Lung (tissue), 12 donors: ENCODE measurements around the gene RPLP1. TPM values are rescaled to one million over a fixed set of nuclear protein-coding genes. Genes with fewer than 3 reads are reported as not detected.

Experiments used
- ATAC-seq: fragments of 200-7000 bp; cut with Tn5 transposase; one replicate; pipeline ENCODE4 v1.9.1; 2020; ENCODE audit warnings: moderate number of reproducible peaks; ENCODE audit not compliant: insufficient read depth, low FRiP score
- DNase-seq, 3 donors: peaks; one replicate each; pipeline ENCODE4 v3.0.0-alpha.2; 2013 to 2017
- H3K27ac ChIP-seq, 2 donors: one replicate each; pipeline ENCODE4 v1.5.1; 2013; ENCODE audit warnings: mild to moderate bottlenecking in 2 of 2, moderate library complexity in 2 of 2, control low read depth in 1 of 2, inconsistent platforms in 1 of 2, low read depth in 1 of 2, low read length in 1 of 2
- H3K27me3 ChIP-seq, 3 donors: one replicate each; pipeline ENCODE4 v1.5.1; 2013; ENCODE audit warnings: low read length in 2 of 3; ENCODE audit not compliant: control insufficient read depth in 3 of 3, insufficient read depth in 3 of 3
- H3K36me3 ChIP-seq, 4 donors: one replicate each; pipeline ENCODE4 v1.5.1; 2013; ENCODE audit warnings: low read length in 4 of 4, mild to moderate bottlenecking in 1 of 4, moderate library complexity in 1 of 4; ENCODE audit not compliant: control insufficient read depth in 4 of 4, insufficient read depth in 4 of 4
- H3K4me1 ChIP-seq, 5 donors: one replicate each; pipeline ENCODE4 v1.5.1; 2013; ENCODE audit warnings: low read length in 5 of 5, mild to moderate bottlenecking in 2 of 5, moderate library complexity in 1 of 5; ENCODE audit not compliant: control insufficient read depth in 5 of 5, insufficient read depth in 5 of 5
- H3K4me3 ChIP-seq: one replicate; pipeline ENCODE4 v1.5.1; 2013; ENCODE audit warnings: mild to moderate bottlenecking, control low read depth, moderate library complexity
- H3K9ac ChIP-seq, 2 donors: one replicate each; pipeline ENCODE4 v1.5.1; 2013; ENCODE audit warnings: low read length in 2 of 2, control low read depth in 1 of 2; ENCODE audit not compliant: insufficient read depth in 1 of 2
- H3K9me3 ChIP-seq, 4 donors: one replicate each; pipeline ENCODE4 v1.5.1; 2013; ENCODE audit warnings: low read length in 3 of 4, mild to moderate bottlenecking in 1 of 4, moderate library complexity in 1 of 4; ENCODE audit not compliant: control insufficient read depth in 4 of 4, insufficient read depth in 3 of 4
- CTCF ChIP-seq: IDR thresholded peaks from 2 replicates; pipeline ENCODE4 v1.5.1; 2012; ENCODE audit warnings: mild to moderate bottlenecking; ENCODE audit errors: control extremely low read depth, extremely low read depth
- WGBS, 2 donors: extraction: QIAGEN DNeasy Blood & Tissue Kit; methylation state at CpG; one replicate each; pipeline ENCODE4 v1.1.7; 2013; 5-methylcytosine and 5-hydroxymethylcytosine counted together
- polyA plus RNA-seq, 2 donors: library from polyadenylated mRNA; stranded (reverse); fragments of 200-250 nt; gene quantifications; one replicate each; pipeline ENCODE4 v1.2.1, GENCODE V29; 2013
- total RNA-seq, 2 donors: library from RNA; depleted of rRNA in 1 of 2; stranded (reverse); fragments of >200 nt in 1 of 2; gene quantifications; one replicate each; pipeline ENCODE4 v1.2.1, GENCODE V29; 2014 to 2021
- donor health status: control.
- donor health status: control.
- donor health status: Bipolar disorder and iron deficiency.
- donor health status: healthy.
- donor health status: DM: yes; HTN: yes; CAD: no.

Gene RPLP1
- total and polyA plus RNA-seq, 4 donors = 201 to 2,405 (median 1,545) TPM

GRCh38 chr15:69469467-69470201 lies 17.0 kb downstream of the RPLP1 start:
- H3K4me3 ChIP-seq = no peak overlapping the region
- 91 to 97% methylated on average over 6 to 8 of the region's 8 CpGs for WGBS, 2 donors
- no peak for DNase-seq
- H3K36me3 ChIP-seq = no peaks in the 10 kb centered on the region
- no peaks in the 10 kb centered on the region for H3K27me3 ChIP-seq
- TF ChIP-seq CTCF = no peak
- H3K9ac ChIP-seq = no peak overlapping the region
- ATAC-seq = no peak
- H3K4me1 ChIP-seq = peaks cover 0 to 10% (median 0%) of the 10 kb centered on the region in 5 donors
- H3K9me3 ChIP-seq = no peaks in the 10 kb centered on the region
- no peak overlapping the region for H3K27ac ChIP-seq

- Histone ChIP-seq H3K9me3 (no peaks in the 10 kb centered on the region), H3K4me1 (peaks cover 0 to 10% (median 0%) of the 10 kb centered on the region in 5 donors), H3K9ac (no peak overlapping the region), H3K4me3 (no peak overlapping the region), H3K27ac (no peak overlapping the region), H3K36me3 (no peaks in the 10 kb centered on the region), H3K27me3 (no peaks in the 10 kb centered on the region)
- WGBS, 2 donors = 89 to 93% methylated on average over 5 of the region's 5 CpGs
- no peak for DNase-seq
- TF ChIP-seq CTCF = no peak
- ATAC-seq = no peak
Observed at GRCh38 chr15:69472046-69472445, 19.4 kb downstream of the RPLP1 start.

- no peak for TF ChIP-seq CTCF
Observed at GRCh38 chr15:69472562-69472961, 19.9 kb downstream of the RPLP1 start.

More at GRCh38 chr15:69472562-69472961, 19.9 kb downstream of the RPLP1 start:
- no peaks in the 10 kb centered on the region for H3K27me3 ChIP-seq
- no peak overlapping the region for H3K4me3 ChIP-seq
- H3K4me1 ChIP-seq = peaks cover 0 to 10% (median 0%) of the 10 kb centered on the region in 5 donors
- no peak for ATAC-seq
- peak; percentile 71 to 94 (median 85) for DNase-seq
- 68 to 72% methylated on average over 6 of the region's 6 CpGs for WGBS, 2 donors
- no peak overlapping the region for H3K9ac ChIP-seq
- no peak overlapping the region for H3K27ac ChIP-seq
- H3K36me3 ChIP-seq = no peaks in the 10 kb centered on the region
- H3K9me3 ChIP-seq = no peaks in the 10 kb centered on the region
